ENCODE data around the gene CYGB. TPM values are rescaled to one million over a fixed set of nuclear protein-coding genes. Genes with fewer than 3 reads are reported as not detected.
A peak's percentile ranks its signal among the peaks of the same experiment; 100 is the strongest.

Gene CYGB
- total and polyA plus RNA-seq, 2 of the 13 experiments (the other 11 are each of a cell fraction or from before 2014, with no cell fraction given) = 18.9 to 27.1 TPM

DNA sequence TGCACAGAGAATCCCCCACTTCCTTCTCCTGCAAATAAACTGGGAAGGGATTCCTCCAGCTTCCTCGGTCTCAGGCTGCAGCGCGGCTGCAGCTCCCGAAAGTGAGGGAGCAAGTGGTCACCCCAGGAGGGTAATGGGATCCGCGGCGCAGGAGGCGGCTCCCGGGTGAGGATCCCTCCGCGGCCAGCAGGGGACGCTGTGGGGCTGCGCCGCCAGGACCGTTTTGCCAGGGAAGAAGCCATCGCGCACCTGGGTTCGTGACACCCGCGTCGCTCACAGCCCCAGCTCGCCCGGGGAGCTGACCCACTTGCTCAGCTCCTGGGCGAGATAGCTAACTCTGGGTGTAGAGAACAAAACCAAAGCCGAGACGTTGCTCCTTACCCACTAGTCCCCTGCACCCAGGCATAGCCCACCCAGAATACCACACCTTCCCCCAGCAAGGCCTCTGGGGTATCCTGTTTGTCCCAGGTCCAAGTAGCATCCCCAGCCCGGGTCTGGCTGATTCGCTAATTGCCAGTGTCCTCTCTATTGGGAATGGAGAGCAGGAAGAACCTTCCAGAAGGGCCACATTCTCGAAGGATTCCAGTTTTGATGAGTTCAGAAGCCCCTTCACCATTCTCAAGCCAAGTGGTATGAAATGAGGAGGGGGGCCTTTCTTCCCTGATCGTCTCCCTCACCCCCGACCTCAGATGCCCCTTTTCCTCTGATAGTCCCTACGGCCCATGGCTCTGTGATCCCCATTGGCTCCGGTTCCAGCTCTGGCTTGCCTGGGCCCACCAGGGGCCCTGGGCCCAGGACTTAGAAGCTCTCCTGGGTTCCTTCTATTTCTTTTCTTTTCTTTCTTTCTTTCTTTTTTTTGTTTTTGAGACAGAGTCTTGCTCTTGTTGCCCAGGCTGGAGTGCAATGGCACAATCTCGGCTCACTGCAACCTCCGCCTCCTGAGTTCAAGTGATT lies 14.1 kb downstream of the CYGB start (continued):
- TF ChIP-seq ZNF232 (CRISPR knock-in tag; IDR thresholded peaks at IDR 0.05; ENCODE audit: borderline replicate concordance) (no peak), CHD2 (IDR thresholded peaks at IDR 0.05; ENCODE audit: low read depth, low read length) (peak; percentile 39; the same call in 1 of the 2 replicates), ZNF263 (CRISPR knock-in tag; IDR thresholded peaks at IDR 0.05) (peak; percentile 49; the same call in 1 of the 2 replicates), SATB2 (CRISPR knock-in tag; IDR thresholded peaks at IDR 0.05) (no peak), SKI (IDR thresholded peaks at IDR 0.05; ENCODE audit: partially characterized antibody) (no peak), ISX (CRISPR knock-in tag; conservative IDR thresholded peaks at IDR 0.05) (no peak), ZNF251 (CRISPR knock-in tag; IDR thresholded peaks at IDR 0.05) (no peak), ZNF546 (CRISPR knock-in tag; conservative IDR thresholded peaks at IDR 0.05) (0 out of 2 replicates have a peak, but pooled peaks have one; percentile 49), ZFP36 (IDR thresholded peaks at IDR 0.05; ENCODE audit: borderline replicate concordance, low read depth, low read length, partially characterized antibody) (no peak), MTF1 (CRISPR knock-in tag; IDR thresholded peaks at IDR 0.05) (no peak), TP53 (CRISPR knock-in tag; conservative IDR thresholded peaks at IDR 0.05) (no peak), ZNF235 (CRISPR knock-in tag; IDR thresholded peaks at IDR 0.05; ENCODE audit: borderline replicate concordance) (peak; percentile 70; the same call in 1 of the 2 replicates), KDM5A (IDR thresholded peaks at IDR 0.05; ENCODE audit: borderline replicate concordance, low read length) (no peak), ZNF556 (CRISPR knock-in tag; IDR thresholded peaks at IDR 0.05; ENCODE audit: borderline replicate concordance) (peak; percentile 76; the same call in 1 of the 2 replicates), ZNF562 (CRISPR knock-in tag; IDR thresholded peaks at IDR 0.05; ENCODE audit: borderline replicate concordance) (no peak), ZNF550 (CRISPR knock-in tag; IDR thresholded peaks at IDR 0.05; ENCODE audit: borderline replicate concordance) (peak; percentile 93; the same call in 1 of the 2 replicates)
- TF ChIP-seq, protein P1, sequence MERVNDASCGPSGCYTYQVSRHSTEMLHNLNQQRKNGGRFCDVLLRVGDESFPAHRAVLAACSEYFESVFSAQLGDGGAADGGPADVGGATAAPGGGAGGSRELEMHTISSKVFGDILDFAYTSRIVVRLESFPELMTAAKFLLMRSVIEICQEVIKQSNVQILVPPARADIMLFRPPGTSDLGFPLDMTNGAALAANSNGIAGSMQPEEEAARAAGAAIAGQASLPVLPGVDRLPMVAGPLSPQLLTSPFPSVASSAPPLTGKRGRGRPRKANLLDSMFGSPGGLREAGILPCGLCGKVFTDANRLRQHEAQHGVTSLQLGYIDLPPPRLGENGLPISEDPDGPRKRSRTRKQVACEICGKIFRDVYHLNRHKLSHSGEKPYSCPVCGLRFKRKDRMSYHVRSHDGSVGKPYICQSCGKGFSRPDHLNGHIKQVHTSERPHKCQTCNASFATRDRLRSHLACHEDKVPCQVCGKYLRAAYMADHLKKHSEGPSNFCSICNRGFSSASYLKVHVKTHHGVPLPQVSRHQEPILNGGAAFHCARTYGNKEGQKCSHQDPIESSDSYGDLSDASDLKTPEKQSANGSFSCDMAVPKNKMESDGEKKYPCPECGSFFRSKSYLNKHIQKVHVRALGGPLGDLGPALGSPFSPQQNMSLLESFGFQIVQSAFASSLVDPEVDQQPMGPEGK (CRISPR knock-in tag; IDR thresholded peaks at IDR 0.05) = peak; percentile 52; the same call in 1 of the 2 replicates
- TF ChIP-seq, protein P2, sequence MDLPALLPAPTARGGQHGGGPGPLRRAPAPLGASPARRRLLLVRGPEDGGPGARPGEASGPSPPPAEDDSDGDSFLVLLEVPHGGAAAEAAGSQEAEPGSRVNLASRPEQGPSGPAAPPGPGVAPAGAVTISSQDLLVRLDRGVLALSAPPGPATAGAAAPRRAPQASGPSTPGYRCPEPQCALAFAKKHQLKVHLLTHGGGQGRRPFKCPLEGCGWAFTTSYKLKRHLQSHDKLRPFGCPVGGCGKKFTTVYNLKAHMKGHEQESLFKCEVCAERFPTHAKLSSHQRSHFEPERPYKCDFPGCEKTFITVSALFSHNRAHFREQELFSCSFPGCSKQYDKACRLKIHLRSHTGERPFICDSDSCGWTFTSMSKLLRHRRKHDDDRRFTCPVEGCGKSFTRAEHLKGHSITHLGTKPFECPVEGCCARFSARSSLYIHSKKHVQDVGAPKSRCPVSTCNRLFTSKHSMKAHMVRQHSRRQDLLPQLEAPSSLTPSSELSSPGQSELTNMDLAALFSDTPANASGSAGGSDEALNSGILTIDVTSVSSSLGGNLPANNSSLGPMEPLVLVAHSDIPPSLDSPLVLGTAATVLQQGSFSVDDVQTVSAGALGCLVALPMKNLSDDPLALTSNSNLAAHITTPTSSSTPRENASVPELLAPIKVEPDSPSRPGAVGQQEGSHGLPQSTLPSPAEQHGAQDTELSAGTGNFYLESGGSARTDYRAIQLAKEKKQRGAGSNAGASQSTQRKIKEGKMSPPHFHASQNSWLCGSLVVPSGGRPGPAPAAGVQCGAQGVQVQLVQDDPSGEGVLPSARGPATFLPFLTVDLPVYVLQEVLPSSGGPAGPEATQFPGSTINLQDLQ (CRISPR knock-in tag; IDR thresholded peaks at IDR 0.05) = peak; percentile 77; the same call in 1 of the 2 replicates
- TF ChIP-seq, protein P3, sequence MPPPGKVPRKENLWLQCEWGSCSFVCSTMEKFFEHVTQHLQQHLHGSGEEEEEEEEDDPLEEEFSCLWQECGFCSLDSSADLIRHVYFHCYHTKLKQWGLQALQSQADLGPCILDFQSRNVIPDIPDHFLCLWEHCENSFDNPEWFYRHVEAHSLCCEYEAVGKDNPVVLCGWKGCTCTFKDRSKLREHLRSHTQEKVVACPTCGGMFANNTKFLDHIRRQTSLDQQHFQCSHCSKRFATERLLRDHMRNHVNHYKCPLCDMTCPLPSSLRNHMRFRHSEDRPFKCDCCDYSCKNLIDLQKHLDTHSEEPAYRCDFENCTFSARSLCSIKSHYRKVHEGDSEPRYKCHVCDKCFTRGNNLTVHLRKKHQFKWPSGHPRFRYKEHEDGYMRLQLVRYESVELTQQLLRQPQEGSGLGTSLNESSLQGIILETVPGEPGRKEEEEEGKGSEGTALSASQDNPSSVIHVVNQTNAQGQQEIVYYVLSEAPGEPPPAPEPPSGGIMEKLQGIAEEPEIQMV (CRISPR knock-in tag; IDR thresholded peaks at IDR 0.05; ENCODE audit: low read depth) = no peak
- TF ChIP-seq, protein P4, sequence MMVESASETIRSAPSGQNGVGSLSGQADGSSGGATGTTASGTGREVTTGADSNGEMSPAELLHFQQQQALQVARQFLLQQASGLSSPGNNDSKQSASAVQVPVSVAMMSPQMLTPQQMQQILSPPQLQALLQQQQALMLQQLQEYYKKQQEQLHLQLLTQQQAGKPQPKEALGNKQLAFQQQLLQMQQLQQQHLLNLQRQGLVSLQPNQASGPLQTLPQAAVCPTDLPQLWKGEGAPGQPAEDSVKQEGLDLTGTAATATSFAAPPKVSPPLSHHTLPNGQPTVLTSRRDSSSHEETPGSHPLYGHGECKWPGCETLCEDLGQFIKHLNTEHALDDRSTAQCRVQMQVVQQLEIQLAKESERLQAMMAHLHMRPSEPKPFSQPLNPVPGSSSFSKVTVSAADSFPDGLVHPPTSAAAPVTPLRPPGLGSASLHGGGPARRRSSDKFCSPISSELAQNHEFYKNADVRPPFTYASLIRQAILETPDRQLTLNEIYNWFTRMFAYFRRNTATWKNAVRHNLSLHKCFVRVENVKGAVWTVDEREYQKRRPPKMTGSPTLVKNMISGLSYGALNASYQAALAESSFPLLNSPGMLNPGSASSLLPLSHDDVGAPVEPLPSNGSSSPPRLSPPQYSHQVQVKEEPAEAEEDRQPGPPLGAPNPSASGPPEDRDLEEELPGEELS (CRISPR knock-in tag; IDR thresholded peaks at IDR 0.05) = peak; percentile 52
